ENCODE results near the gene NR3C2. TPM values are rescaled to one million over a fixed set of nuclear protein-coding genes. Genes with fewer than 3 reads are reported as not detected.

NR3C2 gene
- total and polyA plus RNA-seq, 10 of the 15 experiments (the other 5 are each of a cell fraction or from before 2014, with no cell fraction given), result 0.05 to 0.11 (median 0.08) TPM; not detected in 4

- peak; percentile 21 to 30 (median 22); a peak in 3 of 6 replicates for TF ChIP-seq CTCF (IDR thresholded peaks at IDR 0.05 in 2 of 3, conservative IDR thresholded peaks at IDR 0.05 in 1 of 3; ENCODE audit: control insufficient read depth in 2 of 3, extremely low read depth in 1 of 3, insufficient read depth in 1 of 3, low read depth in 3 of 3, low read length in 3 of 3)
- TF ChIP-seq CHD2 (IDR thresholded peaks at IDR 0.05; ENCODE audit: borderline replicate concordance, low read depth, low read length), result no peak
- TF ChIP-seq CUX1 (IDR thresholded peaks at IDR 0.05; ENCODE audit: insufficient replicate concordance, low read depth, low read length), result no peak
- no peak for TF ChIP-seq HDGF (IDR thresholded peaks at IDR 0.05)
- no peak for TF ChIP-seq TCF3 (IDR thresholded peaks at IDR 0.05; ENCODE audit: borderline replicate concordance, insufficient read depth, low read depth, low read length)
- TF ChIP-seq RUNX3 (IDR thresholded peaks at IDR 0.05; ENCODE audit: low read length), result peak; percentile 81
- 0 out of 2 replicates have a peak, but pooled peaks have one; percentile 24 for TF ChIP-seq NR2F1 (conservative IDR thresholded peaks at IDR 0.05)
- no peak for TF ChIP-seq POLR2A (IDR thresholded peaks at IDR 0.05; ENCODE audit: low read depth, low read length)
- no peak for TF ChIP-seq ZBTB11 (CRISPR knock-in tag; IDR thresholded peaks at IDR 0.05)
- TF ChIP-seq NFYB (IDR thresholded peaks at IDR 0.05; ENCODE audit: insufficient read depth, low read depth, low read length), result no peak
Observed at GRCh38 chr4:148044912-148045352, 397.3 kb downstream of the NR3C2 start (continued).
